ENCODE data around the gene HNRNPD.

DNA sequence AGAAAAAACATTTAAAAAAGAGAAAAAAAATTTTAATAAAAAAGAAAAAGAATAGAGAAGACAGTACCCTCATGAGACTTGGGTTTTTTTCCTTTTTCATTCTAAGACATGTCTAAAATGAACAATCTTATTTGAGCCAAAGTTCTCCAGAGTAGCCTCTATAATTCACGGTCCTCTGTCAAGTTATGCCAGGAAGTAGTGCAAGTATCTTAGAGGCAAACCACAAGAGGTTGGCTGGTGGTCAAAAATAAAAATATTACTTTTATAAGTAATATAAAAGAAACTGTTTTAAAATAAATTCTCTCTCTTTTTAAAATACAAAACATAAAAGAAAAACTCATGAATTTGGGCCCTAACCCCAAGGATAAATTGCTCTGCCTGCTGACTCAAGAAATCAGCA is 29.9 kb upstream of the HNRNPD start:
- no peak for TF ChIP-seq POLR2A (IDR thresholded peaks at IDR 0.05)
- TF ChIP-seq, protein P1, sequence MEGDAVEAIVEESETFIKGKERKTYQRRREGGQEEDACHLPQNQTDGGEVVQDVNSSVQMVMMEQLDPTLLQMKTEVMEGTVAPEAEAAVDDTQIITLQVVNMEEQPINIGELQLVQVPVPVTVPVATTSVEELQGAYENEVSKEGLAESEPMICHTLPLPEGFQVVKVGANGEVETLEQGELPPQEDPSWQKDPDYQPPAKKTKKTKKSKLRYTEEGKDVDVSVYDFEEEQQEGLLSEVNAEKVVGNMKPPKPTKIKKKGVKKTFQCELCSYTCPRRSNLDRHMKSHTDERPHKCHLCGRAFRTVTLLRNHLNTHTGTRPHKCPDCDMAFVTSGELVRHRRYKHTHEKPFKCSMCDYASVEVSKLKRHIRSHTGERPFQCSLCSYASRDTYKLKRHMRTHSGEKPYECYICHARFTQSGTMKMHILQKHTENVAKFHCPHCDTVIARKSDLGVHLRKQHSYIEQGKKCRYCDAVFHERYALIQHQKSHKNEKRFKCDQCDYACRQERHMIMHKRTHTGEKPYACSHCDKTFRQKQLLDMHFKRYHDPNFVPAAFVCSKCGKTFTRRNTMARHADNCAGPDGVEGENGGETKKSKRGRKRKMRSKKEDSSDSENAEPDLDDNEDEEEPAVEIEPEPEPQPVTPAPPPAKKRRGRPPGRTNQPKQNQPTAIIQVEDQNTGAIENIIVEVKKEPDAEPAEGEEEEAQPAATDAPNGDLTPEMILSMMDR (IDR thresholded peaks at IDR 0.05) = no peak
